Placental epithelial cell (primary cell): ENCODE data around the gene SCYGR8. TPM values are rescaled to one million over a fixed set of nuclear protein-coding genes. Genes with fewer than 3 reads are reported as not detected.

Experiments
- small RNA-seq: library from RNA; depleted of rRNA; stranded (forward); fragments of <200 nt; gene quantifications from one replicate; pipeline ENCODE3, GENCODE V24; 2012
- total RNA-seq: library from RNA; depleted of rRNA; stranded (reverse); fragments of >200 nt; gene quantifications from 2 replicates; pipeline ENCODE4 v1.2.3, GENCODE V29; 2012

The SCYGR8 gene, protein sequence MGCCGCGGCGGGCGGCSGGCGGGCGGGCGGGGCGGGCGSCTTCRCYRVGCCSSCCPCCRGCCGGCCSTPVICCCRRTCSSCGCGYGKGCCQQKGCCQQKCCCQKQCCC
- not detected in 2 replicates for total RNA-seq

DNA sequence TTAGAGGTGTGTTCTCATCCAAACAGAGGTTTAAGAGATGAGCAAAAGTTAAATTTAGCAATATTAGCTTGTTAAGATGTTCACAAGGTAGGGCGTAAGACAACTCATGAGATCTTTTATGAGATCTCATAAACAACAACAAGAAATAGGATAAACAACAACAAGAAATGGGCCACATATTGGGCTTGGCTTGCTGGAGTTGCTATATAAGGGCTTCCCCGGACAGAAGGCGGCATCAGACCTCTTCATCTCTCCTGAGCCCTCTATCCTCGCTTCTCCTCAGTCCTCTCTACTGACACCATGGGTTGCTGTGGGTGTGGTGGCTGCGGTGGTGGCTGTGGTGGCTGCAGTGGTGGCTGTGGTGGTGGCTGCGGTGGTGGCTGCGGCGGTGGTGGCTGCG is at the start of gene SCYGR8:
Gene SCYGR8, plus strand, starts transcription at position 301 of the 400 bp plus-strand sequence. Its CDS starts 0 bp downstream, at position 301.

DNA sequence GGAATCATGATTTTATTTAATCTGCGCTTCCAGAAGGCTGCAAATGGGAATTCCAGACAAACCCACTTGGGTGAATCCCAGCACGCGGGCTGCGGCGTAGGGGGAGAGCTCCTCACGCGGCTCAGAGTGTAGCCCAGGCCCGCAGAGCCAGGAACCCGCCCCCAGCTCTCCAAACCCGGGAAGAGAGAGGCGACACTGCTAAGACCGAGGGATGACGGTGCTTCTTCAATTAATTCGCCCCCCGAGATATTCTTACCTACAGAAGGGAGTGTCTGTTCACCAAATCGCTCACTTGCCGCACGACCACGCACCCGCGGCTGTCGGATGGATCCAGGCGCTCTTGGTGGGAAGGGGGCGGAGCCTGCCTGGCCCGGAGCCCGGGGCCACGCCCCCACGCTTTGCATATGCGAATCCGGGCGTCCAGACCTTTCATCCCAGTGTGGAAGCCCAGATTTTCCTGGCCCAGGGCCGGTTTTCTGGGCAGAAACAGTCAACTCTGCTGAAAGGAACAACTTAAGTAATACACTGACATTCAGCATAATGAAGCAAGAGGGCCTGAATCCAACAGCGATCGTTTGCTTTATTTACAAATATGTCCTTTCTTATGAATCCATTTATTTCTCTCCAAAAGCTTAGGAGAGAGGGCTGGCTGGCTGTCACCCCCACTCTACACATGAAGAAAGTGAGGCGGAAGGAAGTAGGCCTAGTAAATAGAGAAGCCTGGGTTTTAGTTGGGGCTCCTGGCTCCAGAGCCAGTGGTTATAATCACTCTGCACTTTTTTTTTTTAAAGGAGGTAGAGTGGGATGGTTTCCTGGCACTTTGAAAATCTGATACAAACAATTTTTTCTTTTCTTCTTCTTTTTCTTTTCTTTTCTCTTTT is 27.8 kb upstream of the SCYGR8 start, which contains the start of gene SLC19A3:
Gene SLC19A3, minus strand, starts transcription at position 342 of the 881 bp plus-strand sequence. CDS start 15,710 bp downstream, outside the sequence.

DNA sequence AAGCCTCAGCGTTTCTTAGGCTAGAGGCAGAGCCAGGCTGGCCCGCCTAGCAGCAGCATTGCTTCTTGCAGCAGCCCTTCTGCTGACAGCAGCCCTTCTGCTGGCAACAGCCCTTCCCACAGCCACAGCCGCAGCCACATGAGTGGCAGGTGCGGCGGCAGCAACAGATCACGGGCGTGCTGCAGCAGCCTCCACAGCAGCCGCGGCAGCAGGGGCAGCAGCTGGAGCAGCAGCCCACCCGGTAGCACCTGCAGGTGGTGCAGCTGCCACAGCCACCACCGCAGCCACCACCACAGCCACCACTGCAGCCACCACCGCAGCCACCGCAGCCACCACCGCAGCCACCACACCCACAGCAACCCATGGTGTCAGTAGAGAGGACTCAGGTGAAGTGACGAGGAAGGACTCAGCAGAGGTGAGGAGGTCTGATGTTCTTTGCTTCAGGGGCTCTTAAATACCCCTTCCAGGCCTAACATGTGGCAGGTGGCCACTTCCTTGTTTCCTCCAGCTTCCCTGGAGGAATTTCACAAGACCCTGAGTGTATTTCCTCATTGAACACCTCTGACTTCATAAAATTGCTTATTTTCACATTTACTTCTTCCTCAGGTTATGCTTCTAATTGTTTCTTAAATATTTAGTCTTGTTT is 21.2 kb upstream of the SCYGR8 start, which contains the start of gene SCYGR6:
Gene SCYGR6, minus strand, starts transcription at position 364 of the 646 bp plus-strand sequence. Its CDS starts 0 bp downstream, at position 364.

DNA sequence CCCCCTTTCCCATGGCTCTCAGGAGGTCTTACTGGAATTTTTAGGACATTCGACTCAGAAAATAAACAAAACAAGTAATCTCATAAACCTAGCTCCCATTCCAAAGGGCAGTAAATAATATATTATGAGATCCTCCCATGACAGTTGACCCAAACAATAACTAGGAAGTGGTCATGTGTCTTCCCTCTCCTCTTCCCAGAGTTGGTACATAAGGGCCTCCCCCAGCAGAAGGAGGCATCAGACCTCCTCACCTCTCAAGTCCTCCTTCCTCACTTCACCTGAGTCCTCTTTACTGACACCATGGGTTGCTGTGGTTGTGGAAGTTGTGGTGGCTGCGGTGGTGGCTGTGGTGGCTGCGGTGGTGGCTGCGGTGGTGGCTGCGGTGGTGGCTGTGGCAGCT is 17.7 kb upstream of the SCYGR8 start, which contains the start of gene SCYGR7:
Gene SCYGR7, plus strand, starts transcription at position 301 of the 400 bp plus-strand sequence. Its CDS starts 0 bp downstream, at position 301.

Small RNA genes within 50 kb of the gene (small RNA-seq; reads per million reads assigned to genes)
- gene RNA5SP121 (not detected), gene SNRPGP8 (not detected)

Other genes with a start within 250 kb of the SCYGR8 start
- gene SCYGR2, start 147.0 kb upstream of the SCYGR8 start, total RNA-seq, result not detected in 2 replicates
- not detected in 2 replicates for gene SCYGR3, start 131.1 kb upstream of the SCYGR8 start, total RNA-seq
- not detected in 2 replicates for gene SCYGR4, start 128.4 kb upstream of the SCYGR8 start, total RNA-seq
- gene SCYGR5, start 79.1 kb upstream of the SCYGR8 start, total RNA-seq, result not detected in 2 replicates
- 1.2 and 2.9 TPM in 2 replicates for gene SLC19A3, start 27.9 kb upstream of the SCYGR8 start, total RNA-seq
- gene SCYGR6, start 21.1 kb upstream of the SCYGR8 start, total RNA-seq, result not detected in 2 replicates
- not detected in 2 replicates for gene SCYGR7, start 17.6 kb upstream of the SCYGR8 start, total RNA-seq
- gene CCL20, start 67.9 kb downstream of the SCYGR8 start, total RNA-seq, result 2.4 and 2.9 TPM in 2 replicates
- gene DAW1, start 125.7 kb downstream of the SCYGR8 start, total RNA-seq, result 12.6 and 17.2 TPM in 2 replicates